ENCODE measurements around the gene TMEM37. TPM values are rescaled to one million over a fixed set of nuclear protein-coding genes. Genes with fewer than 3 reads are reported as not detected.

The TMEM37 gene, protein sequence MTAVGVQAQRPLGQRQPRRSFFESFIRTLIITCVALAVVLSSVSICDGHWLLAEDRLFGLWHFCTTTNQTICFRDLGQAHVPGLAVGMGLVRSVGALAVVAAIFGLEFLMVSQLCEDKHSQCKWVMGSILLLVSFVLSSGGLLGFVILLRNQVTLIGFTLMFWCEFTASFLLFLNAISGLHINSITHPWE
- total RNA-seq: 1 to 10 TPM in 8 of 10 donors, under 1 TPM in 2; 0.32 to 4.7 (median 2.2) TPM
- polyA plus RNA-seq: 1 to 10 TPM in 1 of 2 donors, under 1 TPM in 1; 0.78 to 1.2 TPM
- long read RNA-seq, donor 1, partial matches to known transcripts: 0 of 1 reads
- long read RNA-seq, donor 1, other reads (novel, unspliced or antisense): 0 of 1 reads
- long read RNA-seq, donor 2, partial matches to known transcripts: 0 of 3 reads
- long read RNA-seq, donor 2, other reads (novel, unspliced or antisense): 1 of 3 reads
- long read RNA-seq, donor 3, partial matches to known transcripts: 0 of 2 reads
- long read RNA-seq, donor 3, other reads (novel, unspliced or antisense): 0 of 2 reads

- intact Hi-C loops (cut with DNase I): no loop called here
- H3K9me3 ChIP-seq: no peaks in the 10 kb centered on the region
- peak; percentile 78 to 90 (median 84) for ATAC-seq
- peak; percentile 62 to 76 for DNase-seq
- peak in 2 of 9 donors; percentile 5 to 11 for TF ChIP-seq CTCF (IDR thresholded peaks at IDR 0.05)
- WGBS, 2 donors: 5 to 8% methylated on average over 58 to 72 of the region's 72 CpGs
- H3K27me3 ChIP-seq: peaks cover 0 to 35% (median 0%) of the 10 kb centered on the region in 7 donors
- no peaks in the 10 kb centered on the region for H3K36me3 ChIP-seq
- peaks cover 4 to 47% (median 14%) of the 10 kb centered on the region in 9 donors for H3K4me1 ChIP-seq
- H3K27ac ChIP-seq: peak within 1 kb of the TSS in 7 of 10 donors; percentile 23 to 87 (median 58)
- peak within 1 kb of the TSS; percentile 35 to 61 (median 56) for H3K4me3 ChIP-seq
Observed at GRCh38 chr2:119431155-119431975, at the start of gene TMEM37. TSS of gene TMEM37 (plus strand) at chr2:119431854. CDS start at chr2:119431904, 50 bp downstream.

DNA sequence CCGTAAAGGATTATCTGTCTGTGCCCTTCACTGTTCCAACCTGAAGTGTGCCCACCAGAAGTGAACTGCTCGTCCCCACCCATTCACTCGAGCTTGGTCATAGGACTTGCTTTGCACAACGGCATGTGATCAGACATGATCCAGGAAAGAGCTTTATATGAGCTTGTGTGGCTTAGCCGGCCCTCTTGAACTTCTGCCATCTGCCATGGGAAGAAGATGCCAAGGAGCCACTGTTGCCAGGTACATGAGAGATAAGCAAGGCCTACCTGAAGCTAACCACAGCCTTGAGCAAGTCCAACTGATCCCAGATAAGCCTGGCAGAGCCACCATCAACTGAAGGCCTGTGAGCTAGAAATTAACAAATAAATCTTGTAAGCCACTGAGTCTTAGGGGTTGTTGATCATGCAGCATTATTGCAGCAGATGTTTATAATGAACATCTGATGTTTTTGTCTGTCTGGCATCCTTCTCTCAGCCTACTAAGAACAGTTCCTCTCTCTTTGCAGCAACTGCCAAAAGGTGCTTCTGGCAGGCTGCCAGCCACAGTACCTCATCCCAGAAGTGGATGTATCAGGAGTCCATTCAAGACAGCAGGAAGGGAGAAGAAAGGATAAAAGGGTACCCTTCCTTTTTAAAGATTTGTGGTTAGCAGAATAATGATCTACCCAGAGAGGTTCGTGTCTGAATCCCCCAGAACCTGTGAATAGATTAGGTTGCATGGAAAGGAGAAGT lies 48.1 kb upstream of the TMEM37 start:
- H3K36me3 ChIP-seq: no peaks in the 10 kb centered on the region
- intact Hi-C loops (cut with DNase I): no loop called here
- H3K4me3 ChIP-seq: no peak overlapping the region
- no peak overlapping the region for H3K27ac ChIP-seq
- H3K9me3 ChIP-seq: no peaks in the 10 kb centered on the region
- H3K4me1 ChIP-seq: peaks cover 4 to 20% (median 15%) of the 10 kb centered on the region in 9 donors
- no peak for TF ChIP-seq CTCF (IDR thresholded peaks at IDR 0.05)
- WGBS, 2 donors: 76 to 80% methylated on average over 6 of the region's 6 CpGs
- DNase-seq (no peak), ATAC-seq (no peak)
- no peaks in the 10 kb centered on the region for H3K27me3 ChIP-seq

DNA sequence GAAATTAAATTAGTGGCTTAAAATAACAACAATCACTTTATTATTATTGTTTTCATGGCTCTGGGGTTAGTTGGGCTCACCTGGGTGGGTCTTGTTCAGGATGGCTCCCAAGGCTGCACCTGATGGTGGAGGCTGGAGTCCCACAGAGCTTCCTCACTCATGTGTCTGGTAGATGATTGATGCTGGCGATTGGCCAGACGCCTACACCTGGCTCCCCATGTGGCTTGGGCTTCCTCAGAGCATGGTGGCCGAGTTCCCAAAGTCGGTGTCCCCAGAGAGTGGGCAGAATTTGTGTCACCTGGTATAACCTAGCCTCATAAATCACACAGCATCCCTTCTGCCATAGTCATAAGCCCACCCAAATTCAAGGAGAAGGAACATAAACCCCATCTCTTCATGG lies 46.7 kb upstream of the TMEM37 start:
- no peaks in the 10 kb centered on the region for H3K9me3 ChIP-seq
- no peak overlapping the region for H3K4me3 ChIP-seq
- intact Hi-C loops (cut with DNase I): no loop called here
- peaks cover 4 to 33% (median 25%) of the 10 kb centered on the region in 9 donors for H3K4me1 ChIP-seq
- no peak for ATAC-seq
- no peaks in the 10 kb centered on the region for H3K36me3 ChIP-seq
- no peak overlapping the region for H3K27ac ChIP-seq
- H3K27me3 ChIP-seq: no peaks in the 10 kb centered on the region
- TF ChIP-seq CTCF (IDR thresholded peaks at IDR 0.05): no peak
- 89 to 97% methylated on average over 4 of the region's 4 CpGs for WGBS, 2 donors
- DNase-seq: no peak

DNA sequence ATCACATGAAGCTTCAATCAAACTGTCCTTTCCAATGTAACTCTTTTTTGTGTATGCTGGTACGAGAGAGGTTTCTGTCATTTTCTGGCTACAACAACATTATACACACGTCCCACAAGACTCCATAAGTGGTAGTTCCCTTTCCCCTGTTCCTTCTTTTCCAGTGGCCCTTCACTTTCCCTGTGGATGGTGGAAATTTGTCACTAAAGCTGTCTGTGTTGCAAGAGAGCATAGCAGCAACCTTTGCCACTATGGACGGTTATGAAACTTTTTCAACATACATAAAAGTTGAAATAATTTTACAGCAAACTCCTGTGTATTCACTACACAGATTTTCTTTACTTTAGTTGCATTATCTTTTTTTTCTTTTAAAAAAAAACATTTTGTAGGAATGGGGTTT lies 46.2 kb upstream of the TMEM37 start:
- H3K4me3 ChIP-seq: no peak overlapping the region
- intact Hi-C loops (cut with DNase I): no loop called here
- TF ChIP-seq CTCF (IDR thresholded peaks at IDR 0.05): no peak

More for the DNA sequence above, 46.2 kb upstream of the TMEM37 start:
- DNase-seq (no peak), ATAC-seq (no peak)
- Histone ChIP-seq H3K27ac (no peak overlapping the region), H3K4me1 (peaks cover 4 to 38% (median 28%) of the 10 kb centered on the region in 9 donors), H3K27me3 (no peaks in the 10 kb centered on the region), H3K9me3 (no peaks in the 10 kb centered on the region), H3K36me3 (no peaks in the 10 kb centered on the region)
- 91 to 92% methylated on average over 3 of the region's 3 CpGs for WGBS, 2 donors

All from heart right ventricle (tissue), 16 donors.